HEK293 (cell line): Measurements from ENCODE around the gene AADACL3.

Source experiments
- GFI1B ChIP-seq: fragments of 450-650 bp; formaldehyde crosslinking; IDR thresholded peaks from 2 replicates; pipeline ENCODE4 v1.5.1; 2016; ENCODE audit warnings: missing biosample characterization, missing genetic modification characterization
- ZBTB7A ChIP-seq: fragments of 450-650 bp; formaldehyde crosslinking; IDR thresholded peaks from 2 replicates; pipeline ENCODE4 v1.5.1; 2016; ENCODE audit warnings: low read depth, missing biosample characterization, missing genetic modification characterization
- ZNF274 ChIP-seq, 2 experiments: fragments of 200-500 bp in 1 of 2; fragments of 450-650 bp in 1 of 2; sonication (Bioruptor generic) in 1 of 2; formaldehyde crosslinking in 1 of 2; IDR thresholded peaks; 2 replicates each; pipeline versions ENCODE4 v1.5.1 to v1.6.1; 2014 to 2016; ENCODE audit warnings: borderline replicate concordance in 1 of 2, inconsistent platforms in 1 of 2, low read length in 1 of 2, missing biosample characterization in 1 of 2, missing genetic modification characterization in 1 of 2
- ZNF629 ChIP-seq: fragments of 450-650 bp; formaldehyde crosslinking; IDR thresholded peaks from 2 replicates; pipeline ENCODE4 v1.5.1; 2017; ENCODE audit warnings: missing biosample characterization, missing genetic modification characterization
- TF ChIP-seq, protein P1 (sequence below): fragments of 450-650 bp; formaldehyde crosslinking; IDR thresholded peaks from 2 replicates; pipeline ENCODE4 v1.5.1; 2016; ENCODE audit warnings: missing biosample characterization, missing genetic modification characterization

- TF ChIP-seq, protein P1, sequence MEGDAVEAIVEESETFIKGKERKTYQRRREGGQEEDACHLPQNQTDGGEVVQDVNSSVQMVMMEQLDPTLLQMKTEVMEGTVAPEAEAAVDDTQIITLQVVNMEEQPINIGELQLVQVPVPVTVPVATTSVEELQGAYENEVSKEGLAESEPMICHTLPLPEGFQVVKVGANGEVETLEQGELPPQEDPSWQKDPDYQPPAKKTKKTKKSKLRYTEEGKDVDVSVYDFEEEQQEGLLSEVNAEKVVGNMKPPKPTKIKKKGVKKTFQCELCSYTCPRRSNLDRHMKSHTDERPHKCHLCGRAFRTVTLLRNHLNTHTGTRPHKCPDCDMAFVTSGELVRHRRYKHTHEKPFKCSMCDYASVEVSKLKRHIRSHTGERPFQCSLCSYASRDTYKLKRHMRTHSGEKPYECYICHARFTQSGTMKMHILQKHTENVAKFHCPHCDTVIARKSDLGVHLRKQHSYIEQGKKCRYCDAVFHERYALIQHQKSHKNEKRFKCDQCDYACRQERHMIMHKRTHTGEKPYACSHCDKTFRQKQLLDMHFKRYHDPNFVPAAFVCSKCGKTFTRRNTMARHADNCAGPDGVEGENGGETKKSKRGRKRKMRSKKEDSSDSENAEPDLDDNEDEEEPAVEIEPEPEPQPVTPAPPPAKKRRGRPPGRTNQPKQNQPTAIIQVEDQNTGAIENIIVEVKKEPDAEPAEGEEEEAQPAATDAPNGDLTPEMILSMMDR (tag by site-specific recombination), result no peak
- TF ChIP-seq ZBTB7A (no peak), GFI1B (tag by site-specific recombination) (no peak), ZNF629 (tag by site-specific recombination) (no peak), ZNF274 (IDR thresholded peaks at IDR 0.05; ENCODE audit: low read length) (no peak), ZNF274 (tag by site-specific recombination; IDR thresholded peaks at IDR 0.05; ENCODE audit: borderline replicate concordance) (no peak)
Measured at GRCh38 chr1:12762766-12763165, 46.9 kb downstream of the AADACL3 start.
